Kidney (tissue), 14 donors: ENCODE measurements around the gene IPO4. TPM values are rescaled to one million over a fixed set of nuclear protein-coding genes. Genes with fewer than 3 reads are reported as not detected.
A peak's percentile ranks its signal among the peaks of the same experiment; 100 is the strongest.

ENCODE experiments used
- DNase-seq, 5 donors: peaks; one replicate each; pipeline ENCODE4 v3.0.0-alpha.2; 2013 to 2020
- FAIRE-seq: peaks from 2 replicates; lab custom pipeline; 2012; peaks lifted over from hg19 to GRCh38; lab: Jason Lieb, UNC
- H3K27ac ChIP-seq, 2 donors: one replicate each; pipeline ENCODE4 v1.7.0; 2013; ENCODE audit warnings: low read depth in 2 of 2, low read length in 2 of 2, inconsistent platforms in 1 of 2
- H3K27me3 ChIP-seq: one replicate; pipeline ENCODE4 v1.7.1; 2013; ENCODE audit warnings: low read length, inconsistent platforms; ENCODE audit not compliant: control insufficient read depth, insufficient read depth
- H3K36me3 ChIP-seq, 3 donors: one replicate each; pipeline versions ENCODE4 v1.7.0 to v1.7.1; 2013; ENCODE audit warnings: low read length in 3 of 3, control low read depth in 1 of 3, inconsistent platforms in 1 of 3; ENCODE audit not compliant: insufficient read depth in 3 of 3, control insufficient read depth in 2 of 3
- H3K4me1 ChIP-seq, 3 donors: one replicate each; pipeline versions ENCODE4 v1.7.0 to v1.7.1; 2013; ENCODE audit warnings: low read length in 3 of 3, inconsistent platforms in 1 of 3, low read depth in 1 of 3; ENCODE audit not compliant: control insufficient read depth in 2 of 3, insufficient read depth in 2 of 3
- H3K4me3 ChIP-seq, 3 donors: one replicate each; pipeline versions ENCODE4 v1.7.0 to v1.8.1; 2013; ENCODE audit warnings: low read length in 3 of 3, control low read depth in 1 of 3, inconsistent platforms in 1 of 3
- H3K9ac ChIP-seq, 3 donors: one replicate each; pipeline versions ENCODE4 v1.7.0 to v1.7.1; 2013; ENCODE audit warnings: low read length in 3 of 3, control low read depth in 1 of 3, inconsistent platforms in 1 of 3
- H3K9me3 ChIP-seq, 3 donors: one replicate each; pipeline versions ENCODE4 v1.7.0 to v1.7.1; 2013; ENCODE audit warnings: low read length in 3 of 3, control low read depth in 1 of 3, inconsistent platforms in 1 of 3; ENCODE audit not compliant: control insufficient read depth in 2 of 3, insufficient read depth in 1 of 3
- intact Hi-C: fragments of 100-400 bp; cut with DNase I; formaldehyde crosslinking; loops from one replicate; pipeline ENCODE4 v1.11.1; 2022
- polyA plus RNA-seq: library from polyadenylated mRNA; stranded (reverse); fragments of 350-450 nt; fragmentation: Illumina TruSeq; extraction: RNeasy Lipid Tissue Mini Kit (QIAGEN cat#74804); gene quantifications from one replicate; pipeline ENCODE4 v1.2.3, GENCODE V29; 2014; ENCODE audit warnings: low read depth, low replicate concordance; ENCODE audit not compliant: insufficient read depth
- total RNA-seq: library from RNA; stranded (reverse); fragmentation: NEBNext Ultra II Directional; extraction: Animal tissue kit (Norgen Biotek cat#: 25700); gene quantifications from one replicate; pipeline ENCODE4 v1.2.1, GENCODE V29; 2021
- TF ChIP-seq, protein P1 (sequence below): IDR thresholded peaks from 3 replicates; pipeline ENCODE4 v1.5.1; 2012; ENCODE audit warnings: mild to moderate bottlenecking, moderate library complexity, borderline replicate concordance; ENCODE audit not compliant: insufficient read depth; ENCODE audit errors: extremely low read depth
- donor health status: control.
- donor health status: control.
- donor health status: control.
- donor health status: control.
- donor health status: control.
- donor health status: DM: yes; HTN: yes; CAD: no.
- donor health status: Normal renal cell carcinoma (clear cell type).

IPO4 gene
- total and polyA plus RNA-seq, 2 donors from 2014 or later = 22.2 to 49.5 TPM

DNA sequence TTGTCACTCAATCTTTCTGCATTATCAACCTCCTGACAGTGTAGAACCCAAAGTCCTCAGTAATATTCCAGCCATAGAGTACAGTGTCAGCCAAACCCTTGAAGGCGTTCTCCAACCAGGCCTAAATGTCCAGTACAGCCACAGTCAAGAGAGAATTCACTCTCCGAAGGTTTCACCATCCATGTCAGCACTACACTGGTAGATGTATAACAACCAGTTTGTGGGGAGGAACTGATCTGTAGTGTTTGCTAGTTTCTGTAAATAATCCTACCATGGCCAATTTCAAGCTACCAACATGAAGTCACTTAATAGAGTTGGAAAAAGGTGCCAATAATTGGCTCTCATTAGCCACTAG, 27.7 kb upstream of the IPO4 start:
- peak overlapping the region in 2 of 3 donors; percentile 98 to 99 for H3K4me3 ChIP-seq
- TF ChIP-seq, protein P1, sequence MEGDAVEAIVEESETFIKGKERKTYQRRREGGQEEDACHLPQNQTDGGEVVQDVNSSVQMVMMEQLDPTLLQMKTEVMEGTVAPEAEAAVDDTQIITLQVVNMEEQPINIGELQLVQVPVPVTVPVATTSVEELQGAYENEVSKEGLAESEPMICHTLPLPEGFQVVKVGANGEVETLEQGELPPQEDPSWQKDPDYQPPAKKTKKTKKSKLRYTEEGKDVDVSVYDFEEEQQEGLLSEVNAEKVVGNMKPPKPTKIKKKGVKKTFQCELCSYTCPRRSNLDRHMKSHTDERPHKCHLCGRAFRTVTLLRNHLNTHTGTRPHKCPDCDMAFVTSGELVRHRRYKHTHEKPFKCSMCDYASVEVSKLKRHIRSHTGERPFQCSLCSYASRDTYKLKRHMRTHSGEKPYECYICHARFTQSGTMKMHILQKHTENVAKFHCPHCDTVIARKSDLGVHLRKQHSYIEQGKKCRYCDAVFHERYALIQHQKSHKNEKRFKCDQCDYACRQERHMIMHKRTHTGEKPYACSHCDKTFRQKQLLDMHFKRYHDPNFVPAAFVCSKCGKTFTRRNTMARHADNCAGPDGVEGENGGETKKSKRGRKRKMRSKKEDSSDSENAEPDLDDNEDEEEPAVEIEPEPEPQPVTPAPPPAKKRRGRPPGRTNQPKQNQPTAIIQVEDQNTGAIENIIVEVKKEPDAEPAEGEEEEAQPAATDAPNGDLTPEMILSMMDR = no peak
- no peak overlapping the region for H3K27ac ChIP-seq
- DNase-seq (no peak), FAIRE-seq (no peak)
- H3K36me3 ChIP-seq = peaks cover 0 to 4% (median 2%) of the 10 kb centered on the region in 3 donors
- peaks cover 3 to 11% (median 3%) of the 10 kb centered on the region in 3 donors for H3K4me1 ChIP-seq
- intact Hi-C loops = no loop called here
- H3K27me3 ChIP-seq = no peaks in the 10 kb centered on the region
- no peaks in the 10 kb centered on the region for H3K9me3 ChIP-seq
- H3K9ac ChIP-seq = no peak overlapping the region

DNA sequence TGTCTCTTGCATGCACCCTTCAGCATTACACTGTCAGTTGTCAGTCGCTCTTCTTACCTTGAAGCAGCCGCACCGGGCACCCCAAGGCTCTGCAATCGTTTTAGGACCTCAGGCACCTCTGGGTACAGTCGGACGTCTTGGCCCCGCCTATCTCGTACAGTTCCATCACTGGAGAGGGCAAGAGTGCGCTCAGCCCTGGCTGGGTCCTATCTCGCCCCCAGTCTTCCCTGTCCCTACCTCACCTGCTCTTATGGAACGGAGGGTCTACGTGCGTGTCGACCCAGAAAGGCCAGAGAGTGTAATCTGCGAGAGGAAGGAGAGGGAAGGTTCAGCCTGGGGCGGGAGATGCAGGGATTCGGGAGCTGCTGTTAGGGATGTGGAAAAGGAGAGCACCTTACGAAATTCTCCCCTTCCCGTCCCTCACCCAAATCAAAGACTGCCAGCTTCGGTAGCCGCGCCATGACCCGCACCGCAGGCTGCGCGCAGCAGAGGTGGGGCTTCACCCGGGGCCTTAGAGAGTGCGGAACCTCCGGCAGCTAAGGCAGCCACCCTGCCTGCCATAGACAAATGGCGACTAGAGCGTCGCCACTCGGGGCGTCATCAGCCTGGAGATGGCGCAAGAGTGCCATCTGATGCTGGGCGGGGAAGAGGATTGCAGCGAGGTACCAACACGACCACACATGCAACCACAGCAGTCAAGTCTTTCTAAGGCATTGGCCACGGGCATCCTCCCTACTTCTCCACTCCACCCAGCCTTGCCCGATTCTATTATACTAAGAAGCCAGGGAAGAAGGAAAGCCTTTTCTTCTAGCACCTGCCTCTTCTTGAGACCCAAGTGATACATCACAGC, 27.1 kb upstream of the IPO4 start, which contains the start of gene MDP1:
TSS of gene MDP1 (minus strand) at position 572 of the 850 bp plus-strand sequence. CDS start at position 461, 111 bp downstream.
- FAIRE-seq (no peak), DNase-seq (peak; percentile 84 to 95 (median 92))
- TF ChIP-seq, protein P1 = peak; percentile 81
- peaks cover 3 to 11% (median 3%) of the 10 kb centered on the region in 3 donors for H3K4me1 ChIP-seq
- intact Hi-C loops = no loop called here
- H3K9me3 ChIP-seq = no peaks in the 10 kb centered on the region
- H3K4me3 ChIP-seq = peak within 1 kb of the TSS; percentile 94 to 99 (median 98)
- no peaks in the 10 kb centered on the region for H3K27me3 ChIP-seq
- peak within 1 kb of the TSS; percentile 90 to 100 (median 92) for H3K9ac ChIP-seq
- H3K36me3 ChIP-seq = peaks cover 0 to 5% (median 2%) of the 10 kb centered on the region in 3 donors
- peak within 1 kb of the TSS; percentile 88 to 95 for H3K27ac ChIP-seq

DNA sequence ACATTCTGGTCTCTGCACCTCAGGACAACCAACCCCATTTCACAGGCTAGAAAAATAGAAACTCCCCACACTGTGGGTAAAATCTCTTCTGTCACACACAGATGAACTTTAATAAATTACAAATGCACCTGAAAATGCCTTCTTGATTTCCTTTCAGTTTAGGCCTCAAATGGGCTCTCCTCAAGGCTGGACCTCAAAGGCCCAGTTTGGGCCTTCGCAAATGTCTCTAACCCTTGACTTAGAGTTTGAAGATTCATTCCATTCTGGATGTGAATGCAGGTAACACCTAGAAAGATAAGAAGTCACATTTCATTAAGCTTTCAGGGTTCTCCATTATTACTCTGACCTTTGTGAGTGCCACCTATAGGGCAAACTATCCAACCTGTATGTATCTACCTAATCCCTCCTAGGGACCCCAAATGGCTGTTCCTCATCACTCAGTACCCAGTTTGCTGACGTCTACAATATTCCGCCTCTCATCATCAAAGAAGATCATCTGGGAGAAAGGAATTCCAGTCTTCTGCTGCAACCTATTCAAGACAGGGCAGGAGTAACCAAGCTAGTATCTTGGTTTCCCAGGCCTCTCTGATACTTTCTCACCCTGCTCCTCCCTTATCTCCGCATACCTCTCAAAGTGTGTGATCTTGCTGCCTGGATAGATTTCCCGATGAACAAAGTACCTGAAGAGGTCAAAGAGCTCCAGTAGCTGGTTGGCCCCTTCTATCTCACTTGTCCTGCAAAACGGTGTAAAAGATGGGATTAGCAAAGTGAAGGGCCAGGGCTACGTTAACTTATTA, 25.4 kb upstream of the IPO4 start:
- peaks cover 2 to 20% (median 12%) of the 10 kb centered on the region in 3 donors for H3K36me3 ChIP-seq
- H3K4me1 ChIP-seq = peaks cover 3 to 11% (median 3%) of the 10 kb centered on the region in 3 donors
- H3K27me3 ChIP-seq = no peaks in the 10 kb centered on the region
- peak overlapping the region in 1 of 3 donors; percentile 93 for H3K9ac ChIP-seq
- intact Hi-C loops = no loop called here
- FAIRE-seq = no peak
- no peaks in the 10 kb centered on the region for H3K9me3 ChIP-seq
- TF ChIP-seq, protein P1 = no peak
- H3K4me3 ChIP-seq = peak overlapping the region; percentile 67 to 83 (median 83)
- peak overlapping the region; percentile 91 to 92 for H3K27ac ChIP-seq
- DNase-seq = no peak
